HG03039 (cell line): ENCODE results near the gene SWT1.

Experiments
- ATAC-seq: cut with Tn5 transposase; IDR thresholded peaks from one replicate; pipeline ENCODE4 v1.9.1; 2021; ENCODE audit warnings: mild to moderate bottlenecking, moderate library complexity; ENCODE audit not compliant: unreplicated experiment

The SWT1 gene

GRCh38 chr1:185156854-185157598, at the start of gene SWT1, which contains the start of gene TRMT1L:
TSS of gene SWT1 (plus strand) at chr1:185157167. CDS start at chr1:185160842, 3,675 bp downstream.
TSS of gene TRMT1L (minus strand) at chr1:185156953. CDS start at chr1:185156712, 241 bp downstream.
- ATAC-seq: peak; percentile 94

- no peak for ATAC-seq
Measured at GRCh38 chr1:185108321-185108720, 48.6 kb upstream of the SWT1 start.

GRCh38 chr1:185110145-185110544, 46.8 kb upstream of the SWT1 start:
- ATAC-seq: no peak

- ATAC-seq: no peak
Measured at GRCh38 chr1:185111873-185112272, 45.1 kb upstream of the SWT1 start.

GRCh38 chr1:185112356-185112755, 44.6 kb upstream of the SWT1 start:
- ATAC-seq: no peak

GRCh38 chr1:185129708-185130107, 27.3 kb upstream of the SWT1 start:
- ATAC-seq: no peak

- ATAC-seq: no peak
Measured at GRCh38 chr1:185132534-185132933, 24.4 kb upstream of the SWT1 start.

- ATAC-seq: no peak
Measured at GRCh38 chr1:185137896-185138545, 18.9 kb upstream of the SWT1 start.

GRCh38 chr1:185139246-185139645, 17.7 kb upstream of the SWT1 start:
- ATAC-seq: no peak

GRCh38 chr1:185144233-185144632, 12.7 kb upstream of the SWT1 start:
- ATAC-seq: no peak

GRCh38 chr1:185151215-185151614, 5.8 kb upstream of the SWT1 start:
- ATAC-seq: no peak

- no peak for ATAC-seq
Measured at GRCh38 chr1:185152187-185152767, 4.7 kb upstream of the SWT1 start.

- no peak for ATAC-seq
Measured at GRCh38 chr1:185154912-185155513, 2.0 kb upstream of the SWT1 start.

- no peak for ATAC-seq
Measured at GRCh38 chr1:185155600-185156287, 1.2 kb upstream of the SWT1 start.

GRCh38 chr1:185156288-185156853, 596 bp upstream of the SWT1 start:
- ATAC-seq: peak; percentile 23

- ATAC-seq: no peak
Measured at GRCh38 chr1:185157599-185158412, 839 bp downstream of the SWT1 start.

- ATAC-seq: no peak
Measured at GRCh38 chr1:185158800-185159199, 1.8 kb downstream of the SWT1 start.

GRCh38 chr1:185159966-185160365, 3.0 kb downstream of the SWT1 start:
- ATAC-seq: no peak

GRCh38 chr1:185162491-185162890, 5.5 kb downstream of the SWT1 start:
- ATAC-seq: no peak

- no peak for ATAC-seq
Measured at GRCh38 chr1:185166106-185166505, 9.1 kb downstream of the SWT1 start.
